Activated B cell treated with CpG ODN at 0.5 μM for 24 hours (primary cell): ENCODE results near the gene DOCK2. TPM values are rescaled to one million over a fixed set of nuclear protein-coding genes. Genes with fewer than 3 reads are reported as not detected.

Experiments
- ATAC-seq: fragments of 200-7000 bp; cut with Tn5 transposase; one replicate; pipeline ENCODE4 v1.10.0; 2021; ENCODE audit warnings: low read depth, mild to moderate bottlenecking, moderate library complexity
- CTCF ChIA-PET: fragments of 350-600 bp; sonication (Branson Sonifier 250); formaldehyde crosslinking; loops from one replicate; lab custom pipeline; 2021; ENCODE audit warnings: antibody characterized with exemption; lab: Charles Lee
- POLR2A ChIA-PET: fragments of 350-600 bp; sonication (Branson Sonifier 250); formaldehyde crosslinking; loops from one replicate; lab custom pipeline; 2021; ENCODE audit warnings: antibody characterized with exemption; lab: Charles Lee
- DNase-seq: peaks from one replicate; pipeline ENCODE4 v3.0.0; 2022
- H3K27ac Mint-ChIP-seq: one replicate; pipeline ENCODE4 v1.8.0; 2020; ENCODE audit warnings: mixed read lengths
- H3K27me3 Mint-ChIP-seq: one replicate; pipeline ENCODE4 v1.8.0; 2021; ENCODE audit warnings: mixed read lengths
- H3K36me3 Mint-ChIP-seq: one replicate; pipeline ENCODE4 v1.8.0; 2021; ENCODE audit warnings: low read depth, mixed read lengths
- H3K4me1 Mint-ChIP-seq: one replicate; pipeline ENCODE4 v1.8.0; 2021; ENCODE audit warnings: mixed read lengths
- H3K4me3 Mint-ChIP-seq: one replicate; pipeline ENCODE4 v1.8.0; 2020; ENCODE audit warnings: mild to moderate bottlenecking, mixed read lengths
- H3K9me3 Mint-ChIP-seq: one replicate; pipeline ENCODE4 v1.8.0; 2020; ENCODE audit warnings: mixed read lengths
- CTCF ChIP-seq: fragments of 200-600 bp; IDR thresholded peaks from one replicate; pipeline ENCODE4 v1.8.0; 2022; ENCODE audit warnings: antibody characterized with exemption, mild to moderate bottlenecking
- intact Hi-C: fragments of 100-400 bp; cut with micrococcal nuclease; formaldehyde crosslinking; loops from one replicate; pipeline ENCODE4 v1.15.1; 2024
- total RNA-seq: library from RNA; stranded (reverse); gene quantifications from 2 replicates; pipeline ENCODE4 v1.2.3, GENCODE V29; 2022

DOCK2 gene
- total RNA-seq, 1 donor from 2014 or later: 344 TPM

- DNase-seq: no peak
- intact Hi-C loops: no loop called here
- CTCF ChIA-PET: no interaction called here
- Mint-ChIP-seq H3K4me3 (peak overlapping the region; percentile 32), H3K36me3 (peaks cover 47% of the 10 kb centered on the region), H3K27ac (peak overlapping the region; percentile 66), H3K4me1 (peaks cover 95% of the 10 kb centered on the region), H3K27me3 (no peaks in the 10 kb centered on the region), H3K9me3 (no peaks in the 10 kb centered on the region)
- TF ChIP-seq CTCF: no peak
- POLR2A ChIA-PET: interaction anchor here (1.3 kb wide), 1 partner anchor 11 kb away, joined by 7 read pairs; the partner anchor contains the start of gene DOCK2
- ATAC-seq: no peak
These were observed 11.7 kb downstream of the DOCK2 start for GRCh38 chr5:169648725-169649310.

DNA sequence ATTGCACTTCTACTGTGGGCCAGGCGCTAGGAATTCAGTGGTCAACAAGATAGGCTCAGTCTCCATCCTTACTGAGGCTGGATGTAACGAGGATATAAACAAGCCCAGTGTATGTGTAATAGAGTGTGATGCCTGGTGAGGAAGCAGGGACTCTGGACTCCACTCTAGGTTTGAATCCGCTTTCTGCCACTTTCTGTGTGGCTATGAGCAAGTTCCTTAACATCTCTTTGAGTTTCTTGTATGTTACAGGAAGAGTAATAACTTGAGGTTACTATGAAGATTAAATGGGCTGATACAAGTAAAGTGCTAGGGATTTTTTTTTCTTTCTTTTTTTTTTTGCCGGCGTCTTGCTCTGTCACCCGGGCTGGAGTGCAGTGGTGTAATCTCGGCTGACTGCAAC is 12.4 kb downstream of the DOCK2 start:
- intact Hi-C loops: no loop called here
- Mint-ChIP-seq H3K4me3 (peak overlapping the region; percentile 36), H3K27me3 (no peaks in the 10 kb centered on the region), H3K36me3 (peaks cover 50% of the 10 kb centered on the region), H3K9me3 (no peaks in the 10 kb centered on the region), H3K27ac (peak overlapping the region; percentile 68), H3K4me1 (peaks cover 97% of the 10 kb centered on the region)
- DNase-seq (no peak), ATAC-seq (peak; percentile 33)
- POLR2A ChIA-PET: interaction anchor here (1.3 kb wide), 1 partner anchor 12 kb away, joined by 7 read pairs; the partner anchor contains the start of gene DOCK2
- TF ChIP-seq CTCF: no peak
- CTCF ChIA-PET: no interaction called here

DNA sequence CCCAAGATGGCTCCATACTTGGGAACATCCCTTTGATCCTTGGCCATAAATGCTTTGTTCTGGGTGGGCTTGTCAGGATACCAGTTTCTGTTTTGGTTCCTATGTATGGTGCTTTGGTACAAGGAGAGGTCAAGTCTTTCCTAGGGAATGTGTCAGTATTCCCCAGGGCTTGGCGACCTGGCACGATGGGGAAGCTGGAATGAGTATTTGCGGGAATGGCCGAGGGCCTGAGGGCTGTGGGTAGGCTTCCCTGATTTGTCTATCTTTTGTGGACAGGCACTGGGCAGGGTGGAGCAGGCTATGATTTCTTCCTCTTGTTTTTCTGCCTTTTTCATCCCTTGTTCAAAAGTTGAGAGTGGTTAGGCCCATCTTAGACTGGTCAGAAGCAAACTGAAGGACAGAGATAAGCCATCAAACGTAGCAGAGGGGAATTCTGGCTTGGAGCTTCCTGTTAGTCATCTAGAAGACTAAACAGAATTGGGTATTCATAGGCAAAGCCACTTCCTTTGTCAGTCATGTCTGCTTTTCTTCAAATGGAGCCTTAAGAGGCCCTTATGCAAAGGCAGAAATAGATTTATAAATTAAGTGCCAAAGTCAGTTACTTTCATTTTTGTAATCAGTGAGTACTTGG is 13.7 kb downstream of the DOCK2 start:
- Mint-ChIP-seq H3K4me3 (peak overlapping the region; percentile 68), H3K36me3 (peaks cover 54% of the 10 kb centered on the region), H3K4me1 (peaks cover 98% of the 10 kb centered on the region), H3K27me3 (no peaks in the 10 kb centered on the region), H3K27ac (peak overlapping the region; percentile 95), H3K9me3 (no peaks in the 10 kb centered on the region)
- intact Hi-C loops: loop anchor here (5.0 kb wide), 1 partner anchor 69 kb away; the partner anchor contains the start of gene SPDL1
- CTCF ChIA-PET: no interaction called here
- no peak for TF ChIP-seq CTCF
- ATAC-seq: peak; percentile 67
- DNase-seq: no peak
- POLR2A ChIA-PET: interaction anchor here (1.0 to 1.9 kb wide), 3 partner anchors 13 to 67 kb away, joined by 3 to 14 read pairs (median 12); partner anchors contain the start of genes DOCK2 and SPDL1

- ATAC-seq (no peak), DNase-seq (no peak)
- H3K4me1 Mint-ChIP-seq: peaks cover 98% of the 10 kb centered on the region
- no peaks in the 10 kb centered on the region for H3K9me3 Mint-ChIP-seq
- CTCF ChIA-PET: no interaction called here
- H3K27ac Mint-ChIP-seq: peak overlapping the region; percentile 95
- peaks cover 61% of the 10 kb centered on the region for H3K36me3 Mint-ChIP-seq
- intact Hi-C loops: loop anchor here (5.0 kb wide), 1 partner anchor 69 kb away; the partner anchor contains the start of gene SPDL1
- POLR2A ChIA-PET: interaction anchor here (1.0 to 1.9 kb wide), 3 partner anchors 14 to 68 kb away, joined by 3 to 14 read pairs (median 12); partner anchors contain the start of genes DOCK2 and SPDL1
- no peak for TF ChIP-seq CTCF
- no peaks in the 10 kb centered on the region for H3K27me3 Mint-ChIP-seq
- peak overlapping the region; percentile 68 for H3K4me3 Mint-ChIP-seq
These were observed 14.5 kb downstream of the DOCK2 start for GRCh38 chr5:169651526-169651925.

- H3K27me3 Mint-ChIP-seq: no peaks in the 10 kb centered on the region
- no peak for ATAC-seq
- H3K4me1 Mint-ChIP-seq: peaks cover 98% of the 10 kb centered on the region
- H3K36me3 Mint-ChIP-seq: peaks cover 66% of the 10 kb centered on the region
- no peak for TF ChIP-seq CTCF
- H3K27ac Mint-ChIP-seq: peak overlapping the region; percentile 95
- POLR2A ChIA-PET: no interaction called here
- DNase-seq: no peak
- no peaks in the 10 kb centered on the region for H3K9me3 Mint-ChIP-seq
- no peak overlapping the region for H3K4me3 Mint-ChIP-seq
- intact Hi-C loops: loop anchor here (5.0 kb wide), 1 partner anchor 70 kb away; the partner anchor contains the start of gene SPDL1
- CTCF ChIA-PET: no interaction called here
These were observed 15.0 kb downstream of the DOCK2 start for GRCh38 chr5:169652057-169652456.
